C1 segment of cervical spinal cord (tissue), 14 donors: ENCODE data around the gene PTPN14.

Experiments used
- DNase-seq, 14 donors: peaks; one replicate each; lab custom pipeline; 2025; lab: John Stamatoyannopoulos, UW

The PTPN14 gene

GRCh38 chr1:214569357-214570004, 18.1 kb upstream of the PTPN14 start:
- DNase-seq, result no peak

- DNase-seq, result peak in 1 of 14 donors; percentile 4
Measured at GRCh38 chr1:214568328-214568727, 16.9 kb upstream of the PTPN14 start.

- no peak for DNase-seq
Measured at GRCh38 chr1:214567481-214567980, 16.1 kb upstream of the PTPN14 start.

GRCh38 chr1:214566158-214567104, 15.0 kb upstream of the PTPN14 start:
- DNase-seq, result no peak

- no peak for DNase-seq
Measured at GRCh38 chr1:214565310-214565709, 13.9 kb upstream of the PTPN14 start.

GRCh38 chr1:214563881-214564280, 12.5 kb upstream of the PTPN14 start:
- no peak for DNase-seq

- DNase-seq, result no peak
Measured at GRCh38 chr1:214557952-214558735, 6.7 kb upstream of the PTPN14 start.

GRCh38 chr1:214553142-214553710, 1.8 kb upstream of the PTPN14 start:
- DNase-seq, result no peak

- DNase-seq, result no peak
Measured at GRCh38 chr1:214552174-214552608, 789 bp upstream of the PTPN14 start.

GRCh38 chr1:214550857-214551435, 456 bp downstream of the PTPN14 start:
- peak in 1 of 14 donors; percentile 56 for DNase-seq

GRCh38 chr1:214550013-214550856, 1.2 kb downstream of the PTPN14 start:
- DNase-seq, result no peak

- DNase-seq, result no peak
Measured at GRCh38 chr1:214549604-214550003, 1.8 kb downstream of the PTPN14 start.

- DNase-seq, result peak in 4 of 14 donors; percentile 5 to 21 (median 16)
Measured at GRCh38 chr1:214548988-214549387, 2.4 kb downstream of the PTPN14 start.

- DNase-seq, result no peak
Measured at GRCh38 chr1:214548271-214548670, 3.1 kb downstream of the PTPN14 start.

GRCh38 chr1:214547747-214548146, 3.7 kb downstream of the PTPN14 start:
- DNase-seq, result no peak

GRCh38 chr1:214546886-214547641, 4.3 kb downstream of the PTPN14 start:
- DNase-seq, result no peak

- DNase-seq, result no peak
Measured at GRCh38 chr1:214546084-214546483, 5.3 kb downstream of the PTPN14 start.

GRCh38 chr1:214545293-214545692, 6.1 kb downstream of the PTPN14 start:
- DNase-seq, result no peak

GRCh38 chr1:214544791-214545190, 6.6 kb downstream of the PTPN14 start:
- no peak for DNase-seq
